ENCODE data around the gene FAM131A.

The FAM131A gene

GRCh38 chr3:184379358-184380184, 42.2 kb downstream of the FAM131A start, which contains the start of gene CHRD:
CHRD (plus strand) TSS chr3:184380054; CDS start chr3:184380319, 265 bp downstream.
- DNase-seq, result no peak

- DNase-seq, result peak; percentile 11
Observed at GRCh38 chr3:184380185-184380626, 42.8 kb downstream of the FAM131A start.

- DNase-seq, result no peak
Observed at GRCh38 chr3:184380627-184381260, 43.3 kb downstream of the FAM131A start.

- no peak for DNase-seq
Observed at GRCh38 chr3:184381261-184382224, 44.1 kb downstream of the FAM131A start.

GRCh38 chr3:184382326-184383032, 45.1 kb downstream of the FAM131A start:
- DNase-seq, result no peak

GRCh38 chr3:184383033-184383740, 45.8 kb downstream of the FAM131A start:
- DNase-seq, result no peak

- no peak for DNase-seq
Observed at GRCh38 chr3:184384342-184384741, 46.9 kb downstream of the FAM131A start.

GRCh38 chr3:184384856-184385422, 47.5 kb downstream of the FAM131A start:
- DNase-seq, result no peak

GRCh38 chr3:184386047-184386806, 48.8 kb downstream of the FAM131A start:
- DNase-seq, result no peak

GRCh38 chr3:184387174-184387714, 49.8 kb downstream of the FAM131A start:
- no peak for DNase-seq

GRCh38 chr3:184388164-184388935, 51.0 kb downstream of the FAM131A start:
- DNase-seq, result no peak

- DNase-seq, result no peak
Observed at GRCh38 chr3:184388936-184389230, 51.5 kb downstream of the FAM131A start.

- no peak for DNase-seq
Observed at GRCh38 chr3:184389384-184389783, 52.0 kb downstream of the FAM131A start.

GRCh38 chr3:184389935-184390528, 52.6 kb downstream of the FAM131A start:
- DNase-seq, result no peak

- no peak for DNase-seq
Observed at GRCh38 chr3:184391266-184391665, 53.9 kb downstream of the FAM131A start.

- peak; percentile 72 for DNase-seq
Observed at GRCh38 chr3:184395320-184395660, 57.9 kb downstream of the FAM131A start.

All from NCI-H510A treated with DMSO at 0.1 percent for 48 hours (cell line).